Measurements from ENCODE around the gene STPG2. TPM values are rescaled to one million over a fixed set of nuclear protein-coding genes. Genes with fewer than 3 reads are reported as not detected.
"Not testable (repeated sequence)": the region's sequence is repeated elsewhere in the genome, so short reads cannot be mapped to it uniquely, and the experiment has no call there.

The STPG2 gene
- total RNA-seq, 4 donors from 2014 or later: 0.24 to 0.56 (median 0.47) TPM; not detected in 1

- no peak for TF ChIP-seq CTCF (IDR thresholded peaks at IDR 0.05)
- DNase-seq (ENCODE audit: low spot score) (no peak), ATAC-seq (ENCODE audit: low FRiP score) (no peak)
Measured at GRCh38 chr4:97585274-97585673, 558.0 kb downstream of the STPG2 start.

GRCh38 chr4:97582890-97583289, 560.4 kb downstream of the STPG2 start:
- TF ChIP-seq CTCF (IDR thresholded peaks at IDR 0.05): no peak
- ATAC-seq (ENCODE audit: low FRiP score) (no peak), DNase-seq (ENCODE audit: low spot score) (no peak)

- TF ChIP-seq CTCF (IDR thresholded peaks at IDR 0.05): no peak
- ATAC-seq (ENCODE audit: low FRiP score) (no peak), DNase-seq (ENCODE audit: low spot score) (no peak)
Measured at GRCh38 chr4:97577004-97577403, 566.3 kb downstream of the STPG2 start.

GRCh38 chr4:97560009-97560408, 583.3 kb downstream of the STPG2 start:
- no peak for ATAC-seq (ENCODE audit: low FRiP score)
- DNase-seq (ENCODE audit: low spot score): no peak
- TF ChIP-seq CTCF (IDR thresholded peaks at IDR 0.05): no peak

GRCh38 chr4:97558204-97558778, 585.0 kb downstream of the STPG2 start:
- no peak for TF ChIP-seq CTCF (IDR thresholded peaks at IDR 0.05)
- DNase-seq (ENCODE audit: low spot score): no peak
- ATAC-seq (ENCODE audit: low FRiP score): no peak

GRCh38 chr4:97550637-97551036, 592.6 kb downstream of the STPG2 start:
- ATAC-seq (ENCODE audit: low FRiP score); DNase-seq (ENCODE audit: low spot score): not testable (repeated sequence)

GRCh38 chr4:97548943-97549583, 594.2 kb downstream of the STPG2 start:
- no peak for TF ChIP-seq CTCF (IDR thresholded peaks at IDR 0.05)
- no peak for DNase-seq (ENCODE audit: low spot score)
- ATAC-seq (ENCODE audit: low FRiP score): no peak

Data from omental fat pad (tissue), 4 donors.